HEK293T (cell line): ENCODE data around the gene NHLRC2.

Experiments
- CTCF ChIA-PET: fragments of 350-600 bp; formaldehyde crosslinking; extraction: SDS; loops from one replicate; lab custom pipeline; 2021; ENCODE audit warnings: antibody characterized with exemption, inconsistent platforms; lab: Yijun Ruan, JAX
- POLR2A ChIA-PET: fragments of 350-600 bp; formaldehyde crosslinking; extraction: SDS; loops from one replicate; lab custom pipeline; 2020; ENCODE audit warnings: antibody characterized with exemption, inconsistent platforms; lab: Yijun Ruan, JAX
- DNase-seq: peaks from one replicate; pipeline ENCODE4 v3.0.0; 2012; ENCODE audit warnings: mixed read lengths; ENCODE audit errors: extremely low spot score
- ARNT ChIP-seq: fragments of 450-650 bp; IDR thresholded peaks from 2 replicates; pipeline ENCODE4 v1.6.1; 2017; ENCODE audit warnings: mild to moderate bottlenecking
- BHLHE40 ChIP-seq: fragments of 450-650 bp; IDR thresholded peaks from 2 replicates; pipeline ENCODE4 v1.6.1; 2016; ENCODE audit warnings: mild to moderate bottlenecking, moderate library complexity, borderline replicate concordance
- CTBP1 ChIP-seq: fragments of 450-650 bp; IDR thresholded peaks from 2 replicates; pipeline ENCODE4 v1.6.1; 2016; ENCODE audit warnings: borderline replicate concordance
- ELF4 ChIP-seq: fragments of 450-650 bp; IDR thresholded peaks from 2 replicates; pipeline ENCODE4 v1.6.1; 2017; ENCODE audit warnings: antibody characterized with exemption
- FOXA1 ChIP-seq: fragments of 450-650 bp; IDR thresholded peaks from 2 replicates; pipeline ENCODE4 v1.6.1; 2016; ENCODE audit warnings: mild to moderate bottlenecking
- FOXK2 ChIP-seq: fragments of 450-650 bp; IDR thresholded peaks from 2 replicates; pipeline ENCODE4 v1.6.1; 2016; ENCODE audit warnings: mild to moderate bottlenecking
- FOXM1 ChIP-seq: fragments of 450-650 bp; IDR thresholded peaks from 2 replicates; pipeline ENCODE4 v1.6.1; 2017; ENCODE audit warnings: mild to moderate bottlenecking, borderline replicate concordance
- HDGF ChIP-seq: fragments of 450-650 bp; IDR thresholded peaks from 2 replicates; pipeline ENCODE4 v1.6.1; 2017; ENCODE audit warnings: antibody characterized with exemption, borderline replicate concordance
- L3MBTL2 ChIP-seq: fragments of 450-650 bp; conservative IDR thresholded peaks from 2 replicates; pipeline ENCODE4 v1.6.1; 2016; ENCODE audit warnings: mild to moderate bottlenecking
- LEF1 ChIP-seq: fragments of 450-650 bp; IDR thresholded peaks from 2 replicates; pipeline ENCODE4 v1.6.1; 2017; ENCODE audit warnings: mild to moderate bottlenecking, borderline replicate concordance
- NFRKB ChIP-seq: fragments of 450-650 bp; IDR thresholded peaks from 2 replicates; pipeline ENCODE4 v1.6.1; 2016; ENCODE audit warnings: mild to moderate bottlenecking, moderate library complexity
- PKNOX1 ChIP-seq: fragments of 450-650 bp; IDR thresholded peaks from 2 replicates; pipeline ENCODE4 v1.6.1; 2016
- SP1 ChIP-seq: fragments of 450-650 bp; IDR thresholded peaks from 2 replicates; pipeline ENCODE4 v1.6.1; 2017
- SUZ12 ChIP-seq: fragments of 450-650 bp; IDR thresholded peaks from 2 replicates; pipeline ENCODE4 v1.6.1; 2016; ENCODE audit warnings: mild to moderate bottlenecking
- TARDBP ChIP-seq: fragments of 450-650 bp; IDR thresholded peaks from 2 replicates; pipeline ENCODE4 v1.6.1; 2016
- ZNF384 ChIP-seq: fragments of 450-650 bp; IDR thresholded peaks from 2 replicates; pipeline ENCODE4 v1.6.1; 2016

Gene NHLRC2

DNA sequence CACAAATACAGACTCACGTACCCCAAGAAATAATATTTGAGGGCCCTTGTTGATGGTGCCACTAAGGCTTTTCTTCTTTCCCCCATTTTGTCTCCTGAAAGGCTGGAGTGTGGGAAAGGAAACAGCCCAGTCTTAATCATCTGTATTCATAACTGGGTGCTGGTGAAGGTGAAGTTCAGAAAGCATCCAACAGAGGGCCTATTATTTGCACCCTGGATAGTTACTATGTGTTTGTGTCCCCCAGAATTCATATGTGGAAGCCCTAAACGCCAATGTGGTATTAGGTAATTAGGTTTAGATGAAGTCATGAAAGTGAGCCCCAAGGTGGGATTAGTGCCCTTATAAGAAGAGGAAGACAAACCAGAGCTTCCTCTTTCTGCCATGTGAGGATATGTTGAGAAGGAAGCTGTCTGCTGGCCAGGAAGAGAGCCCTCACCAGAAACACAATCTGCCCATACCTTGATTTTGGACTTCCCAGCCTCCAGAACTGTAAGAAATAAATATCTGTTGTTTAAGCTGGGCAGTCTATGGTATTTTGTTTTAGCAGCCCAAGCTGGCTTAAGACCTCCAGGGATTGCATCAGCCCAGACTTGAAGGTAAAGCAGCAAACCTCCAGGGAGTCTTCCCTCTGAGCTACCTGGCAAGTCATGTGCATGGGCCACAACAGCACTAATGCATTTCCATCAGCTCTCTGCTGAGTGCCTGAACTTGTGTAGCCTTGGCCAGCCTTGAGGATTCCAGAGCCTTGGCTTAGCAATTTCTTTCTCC lies 99.2 kb downstream of the NHLRC2 start:
- CTCF ChIA-PET: no interaction called here
- POLR2A ChIA-PET: no interaction called here
- DNase-seq: no peak
- TF ChIP-seq CTBP1 (no peak), FOXM1 (no peak), TARDBP (no peak)

GRCh38 chr10:113954409-113954808 lies 99.9 kb downstream of the NHLRC2 start:
- POLR2A ChIA-PET: no interaction called here
- CTCF ChIA-PET: no interaction called here
- DNase-seq: no peak
- TF ChIP-seq ZNF384 (no peak), HDGF (no peak), L3MBTL2 (no peak), ELF4 (no peak), TARDBP (no peak), SP1 (no peak)

DNA sequence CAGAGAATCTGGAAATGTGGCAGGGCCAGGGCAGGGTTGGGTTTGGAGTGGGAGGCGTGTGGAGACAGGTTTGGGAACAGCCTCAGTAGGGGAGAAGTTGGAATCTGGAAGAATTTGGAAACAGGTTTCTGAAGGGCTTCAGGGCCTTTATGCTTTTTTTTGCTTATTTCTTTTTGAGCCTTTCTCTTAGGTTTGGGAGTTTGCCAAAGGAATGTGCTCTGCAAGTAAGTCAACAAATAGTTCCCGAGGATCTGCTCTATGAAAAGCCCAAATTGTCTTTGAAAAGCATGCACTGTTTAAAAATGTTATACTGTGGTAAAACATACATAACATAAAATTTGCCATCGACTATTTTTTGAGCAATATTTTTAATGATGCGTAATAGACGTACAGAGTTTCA lies 102.6 kb downstream of the NHLRC2 start:
- TF ChIP-seq TARDBP (no peak), ELF4 (no peak), HDGF (no peak), CTBP1 (no peak), SUZ12 (no peak), FOXM1 (no peak), PKNOX1 (no peak)
- ChIA-PET CTCF (no interaction called here), POLR2A (no interaction called here)
- no peak for DNase-seq

- DNase-seq: no peak
- POLR2A ChIA-PET: no interaction called here
- TF ChIP-seq FOXM1: no peak
- no peak for TF ChIP-seq ARNT
- TF ChIP-seq TARDBP: no peak
- no peak for TF ChIP-seq ZNF384
- TF ChIP-seq CTBP1: no peak
- TF ChIP-seq NFRKB: no peak
- no peak for TF ChIP-seq LEF1
- no peak for TF ChIP-seq PKNOX1
- no peak for TF ChIP-seq L3MBTL2
- TF ChIP-seq BHLHE40: no peak
- no peak for TF ChIP-seq ELF4
- TF ChIP-seq HDGF: no peak
- no peak for TF ChIP-seq SUZ12
- no peak for TF ChIP-seq FOXK2
- no peak for TF ChIP-seq SP1
- CTCF ChIA-PET: no interaction called here
Measured at GRCh38 chr10:113958631-113959382, 104.3 kb downstream of the NHLRC2 start.

- DNase-seq: no peak
- CTCF ChIA-PET: interaction anchor here (1.0 kb wide), 1 partner anchor 22 kb away, joined by 3 read pairs; no protein-coding TSS in a partner anchor
- TF ChIP-seq FOXA1: no peak
- no peak for TF ChIP-seq ELF4
- TF ChIP-seq BHLHE40: no peak
- TF ChIP-seq CTBP1: no peak
- POLR2A ChIA-PET: no interaction called here
Measured at GRCh38 chr10:113959383-113959760, 104.9 kb downstream of the NHLRC2 start.

GRCh38 chr10:113960617-113961181 lies 106.2 kb downstream of the NHLRC2 start:
- ChIA-PET CTCF (interaction anchor here (0.5 to 1.1 kb wide), 3 partner anchors 16 to 885 kb away, joined by 3 read pairs; no protein-coding TSS in a partner anchor), POLR2A (no interaction called here)
- DNase-seq: no peak
- TF ChIP-seq HDGF (no peak), PKNOX1 (no peak), ZNF384 (no peak)
